Prostate gland (tissue), 2 donors: ENCODE measurements around the gene LUC7L. TPM values are rescaled to one million over a fixed set of nuclear protein-coding genes. Genes with fewer than 3 reads are reported as not detected.
"Not testable (repeated sequence)": the region's sequence is repeated elsewhere in the genome, so short reads cannot be mapped to it uniquely, and the experiment has no call there.

Experiments used
- DNase-seq: peaks from one replicate; pipeline ENCODE4 v3.0.0-alpha.2; 2019; ENCODE audit warnings: low spot score
- H3K27ac ChIP-seq, 2 donors: fragments of 200-600 bp; sonication (generic); 2 replicates each; pipeline ENCODE4 v1.5.1; 2017 to 2019
- H3K27me3 ChIP-seq: fragments of 200-600 bp; sonication (generic); replicated peaks from 2 replicates; pipeline ENCODE4 v1.5.1; 2019; ENCODE audit not compliant: insufficient read depth
- H3K36me3 ChIP-seq, 2 donors: fragments of 200-600 bp; sonication (generic); 1 replicate in 1 of 2; 2 replicates in 1 of 2; pipeline versions ENCODE4 v1.5.1 to v1.8.1; 2017 to 2019
- H3K4me1 ChIP-seq: fragments of 200-600 bp; sonication (generic); replicated peaks from 2 replicates; pipeline ENCODE4 v1.5.1; 2019
- H3K4me3 ChIP-seq, 2 donors: fragments of 200-600 bp; sonication (generic); 2 replicates each; pipeline ENCODE4 v1.5.1; 2017 to 2019
- H3K9me3 ChIP-seq: fragments of 200-600 bp; sonication (generic); 2 replicates; pipeline ENCODE4 v1.5.1; 2017
- CTCF ChIP-seq, 4 experiments: fragments of 200-600 bp in 2 of 4; fragments of 450-650 bp in 2 of 4; sonication (generic) in 2 of 4; IDR thresholded peaks; 1 replicate in 3 of 4; 2 replicates in 1 of 4; pipeline ENCODE4 v1.5.1; 2016 to 2019; ENCODE audit warnings: antibody characterized with exemption in 4 of 4, mild to moderate bottlenecking in 2 of 4, moderate library complexity in 2 of 4
- POLR2A ChIP-seq: fragments of 450-650 bp; IDR thresholded peaks from one replicate; pipeline ENCODE4 v1.6.1; 2016; ENCODE audit warnings: antibody characterized with exemption, mild to moderate bottlenecking
- POLR2AphosphoS5 ChIP-seq: sonication (generic); formaldehyde crosslinking; IDR thresholded peaks from one replicate; pipeline ENCODE4 v1.6.1; 2017; ENCODE audit warnings: antibody characterized with exemption
- WGBS: methylation state at CpG from one replicate; pipeline ENCODE4 v1.1.5; 2018; 5-methylcytosine and 5-hydroxymethylcytosine counted together
- intact Hi-C: fragments of 100-400 bp; cut with DNase I; formaldehyde crosslinking; loops from one replicate; pipeline ENCODE4 v1.14.2; 2022
- total RNA-seq, 2 donors: library from RNA; depleted of rRNA; stranded (reverse); fragments of >200 nt; gene quantifications; one replicate each; pipeline ENCODE4 v1.1.0, GENCODE V29; 2016

The LUC7L gene
- total RNA-seq, 2 donors from 2014 or later, result 55.1 to 108 TPM

GRCh38 chr16:228151-228851 lies 948 bp downstream of the LUC7L start:
- H3K9me3 ChIP-seq, result no peaks in the 10 kb centered on the region
- intact Hi-C loops, result loop anchor here (5.0 kb wide), 1 partner anchor 124 kb away; the partner anchor contains the start of gene AXIN1
- 15% methylated on average over 9 of the region's 9 CpGs for WGBS
- peak overlapping the region; percentile 74 to 90 for H3K4me3 ChIP-seq
- peak overlapping the region; percentile 96 to 99 for H3K27ac ChIP-seq
- no peaks in the 10 kb centered on the region for H3K36me3 ChIP-seq
- TF ChIP-seq POLR2AphosphoS5, result no peak
- no peak for TF ChIP-seq POLR2A
- no peak for TF ChIP-seq CTCF (IDR thresholded peaks at IDR 0.05)
- no peak for DNase-seq
- H3K27me3 ChIP-seq, result no peaks in the 10 kb centered on the region
- peaks cover 5% of the 10 kb centered on the region for H3K4me1 ChIP-seq

GRCh38 chr16:220021-220420 lies 9.2 kb downstream of the LUC7L start:
- Histone ChIP-seq H3K27me3 (no peaks in the 10 kb centered on the region), H3K27ac (no peak overlapping the region), H3K4me3 (no peak overlapping the region), H3K4me1 (no peaks in the 10 kb centered on the region), H3K36me3 (peaks cover 0 to 6% of the 10 kb centered on the region in 2 donors), H3K9me3 (no peaks in the 10 kb centered on the region)
- WGBS, result 52% methylated on average over 4 of the region's 4 CpGs
- no peak for DNase-seq
- TF ChIP-seq POLR2A, result no peak
- no peak for TF ChIP-seq CTCF (IDR thresholded peaks at IDR 0.05)
- TF ChIP-seq POLR2AphosphoS5, result no peak
- intact Hi-C loops, result no loop called here

DNA sequence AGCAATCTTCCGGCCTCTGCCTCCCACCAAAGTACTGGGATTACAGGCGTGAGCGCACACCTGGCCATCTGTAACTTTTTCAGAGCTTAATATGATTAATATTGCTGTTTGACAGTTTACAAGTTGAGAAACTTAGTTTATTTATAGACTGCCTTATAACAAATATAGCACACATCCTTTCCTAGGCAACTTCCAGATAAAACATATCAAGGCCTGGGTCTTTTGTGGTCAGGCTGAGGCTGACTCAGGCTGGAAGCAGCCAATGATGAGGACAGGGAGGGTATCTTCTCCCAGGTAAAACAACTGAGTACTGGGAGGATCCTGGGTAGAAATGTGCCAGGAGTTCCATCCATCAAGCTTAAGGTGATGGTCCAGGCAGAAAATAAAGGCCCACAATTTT lies 16.2 kb downstream of the LUC7L start:
- Histone ChIP-seq H3K36me3 (peaks cover 0 to 3% of the 10 kb centered on the region in 2 donors), H3K9me3 (no peaks in the 10 kb centered on the region), H3K27me3 (no peaks in the 10 kb centered on the region), H3K4me1 (no peaks in the 10 kb centered on the region), H3K4me3 (no peak overlapping the region), H3K27ac (no peak overlapping the region)
- DNase-seq, result no peak
- WGBS, result 93% methylated on average over 3 of the region's 3 CpGs
- TF ChIP-seq CTCF (IDR thresholded peaks at IDR 0.05) (no peak), POLR2AphosphoS5 (no peak), POLR2A (no peak)
- intact Hi-C loops, result no loop called here

DNA sequence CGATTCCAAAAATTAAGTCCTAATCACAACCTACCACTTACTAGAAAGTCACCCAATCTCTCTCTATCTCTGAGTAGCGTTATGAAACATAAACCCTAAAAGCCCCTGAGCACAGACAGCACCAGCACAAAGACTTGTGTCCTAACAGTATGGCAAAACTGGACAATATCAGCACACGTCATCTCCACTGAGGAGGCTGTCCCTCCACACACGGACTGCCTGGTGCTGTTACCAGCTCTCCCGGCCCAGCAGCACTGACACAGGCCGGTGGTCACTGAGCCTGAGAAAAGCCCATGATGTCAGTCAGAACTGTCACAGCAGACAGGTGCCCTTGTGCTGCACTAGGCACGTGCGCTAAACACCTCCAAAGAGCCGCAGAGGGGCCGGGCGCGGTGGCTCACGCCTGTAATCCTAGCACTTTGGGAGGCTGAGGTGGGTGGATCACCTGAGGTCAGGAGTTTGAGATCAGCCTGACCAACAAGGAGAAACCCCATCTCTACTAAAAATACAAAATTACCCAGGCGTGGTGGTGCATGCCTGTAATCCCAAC lies 17.5 kb downstream of the LUC7L start:
- H3K27me3 ChIP-seq, H3K4me3 ChIP-seq, DNase-seq, H3K4me1 ChIP-seq, intact Hi-C loops, H3K27ac ChIP-seq, H3K9me3 ChIP-seq, H3K36me3 ChIP-seq: not testable (repeated sequence)
- WGBS, result 85% methylated on average over 14 of the region's 14 CpGs

DNA sequence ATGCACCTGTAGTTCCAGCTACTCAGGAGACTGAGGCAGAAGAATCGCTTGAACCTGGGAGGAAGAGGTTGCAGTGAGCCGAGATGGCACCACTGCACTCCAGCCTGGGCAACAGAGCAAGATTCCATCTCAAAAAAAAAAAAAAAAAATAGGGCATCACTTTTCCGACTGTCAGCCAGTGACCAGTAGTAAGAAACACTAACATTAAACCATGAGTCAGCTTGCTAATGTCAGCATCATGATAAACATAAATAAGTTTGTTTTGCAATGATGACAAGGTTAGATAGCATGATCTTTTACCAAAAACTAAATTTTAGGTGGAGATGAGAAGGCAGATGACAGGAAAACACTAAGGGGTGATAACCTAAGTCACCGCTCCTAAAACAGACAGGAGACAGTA lies 19.9 kb downstream of the LUC7L start:
- H3K27me3 ChIP-seq, DNase-seq, H3K4me1 ChIP-seq, H3K4me3 ChIP-seq, H3K27ac ChIP-seq, H3K9me3 ChIP-seq, intact Hi-C loops: not testable (repeated sequence)
- peaks cover 4 to 27% of the 10 kb centered on the region in 2 donors for H3K36me3 ChIP-seq
- 85% methylated on average over 4 of the region's 4 CpGs for WGBS

- intact Hi-C loops, result not testable (repeated sequence)
- 95% methylated on average over 9 of the region's 9 CpGs for WGBS
Observed at GRCh38 chr16:204046-204445, 25.2 kb downstream of the LUC7L start.

More at GRCh38 chr16:204046-204445, 25.2 kb downstream of the LUC7L start:
- H3K4me1 ChIP-seq, DNase-seq, H3K27me3 ChIP-seq, H3K27ac ChIP-seq, H3K4me3 ChIP-seq, H3K9me3 ChIP-seq: not testable (repeated sequence)
- H3K36me3 ChIP-seq, result peaks cover 4 to 30% of the 10 kb centered on the region in 2 donors
